Colonic mucosa (tissue), 4 donors: Measurements from ENCODE around the gene UBE2E1. TPM values are rescaled to one million over a fixed set of nuclear protein-coding genes. Genes with fewer than 3 reads are reported as not detected.

ENCODE experiments used
- DNase-seq: peaks from one replicate; pipeline ENCODE4 v3.0.0-alpha.2; 2020
- H3K27ac ChIP-seq: fragments of 200-600 bp; one replicate; pipeline ENCODE4 v1.8.0; 2021
- H3K27me3 ChIP-seq: fragments of 200-600 bp; one replicate; pipeline ENCODE4 v1.8.0; 2021
- H3K36me3 ChIP-seq: fragments of 200-600 bp; one replicate; pipeline ENCODE4 v1.8.0; 2021
- H3K4me1 ChIP-seq: fragments of 200-600 bp; one replicate; pipeline ENCODE4 v1.8.0; 2021; ENCODE audit warnings: mild to moderate bottlenecking
- H3K4me3 ChIP-seq: fragments of 200-600 bp; one replicate; pipeline ENCODE4 v1.8.0; 2021
- H3K9ac ChIP-seq, 2 donors: one replicate each; pipeline ENCODE4 v1.7.0; 2013; ENCODE audit warnings: control low read depth in 2 of 2, low read depth in 2 of 2, low read length in 2 of 2
- H3K9me3 ChIP-seq: fragments of 200-600 bp; one replicate; pipeline ENCODE4 v1.8.0; 2021
- CTCF ChIP-seq: fragments of 200-600 bp; IDR thresholded peaks from one replicate; pipeline ENCODE4 v1.8.0; 2022; ENCODE audit warnings: antibody characterized with exemption, mild to moderate bottlenecking
- intact Hi-C: fragments of 100-400 bp; cut with DNase I; formaldehyde crosslinking; loops from one replicate; pipeline ENCODE4 v1.14.1; 2022
- total RNA-seq, 2 donors: library from RNA; stranded (reverse); fragmentation: NEBNext Ultra II Directional in 1 of 2; extraction: Animal tissue kit (Norgen Biotek cat#: 25700) in 1 of 2; gene quantifications; one replicate each; pipeline ENCODE4 v1.2.1, GENCODE V29; 2021
- donor health status: healthy.
- donor health status: DM: no; HTN: no; CAD: no.
- donor health status: DM: no; HTN: no; CAD: no.

Gene UBE2E1
- total RNA-seq, 2 donors from 2014 or later, result 68.6 to 81.7 TPM

GRCh38 chr3:23885210-23885609, 79.5 kb downstream of the UBE2E1 start:
- no peak for TF ChIP-seq CTCF
- H3K4me1 ChIP-seq, result no peaks in the 10 kb centered on the region
- no peak overlapping the region for H3K4me3 ChIP-seq
- intact Hi-C loops, result loop anchor here (10.0 kb wide), 1 partner anchor 800 kb away; no protein-coding TSS in a partner anchor
- no peak overlapping the region for H3K9ac ChIP-seq
- DNase-seq, result no peak
- no peaks in the 10 kb centered on the region for H3K27me3 ChIP-seq
- no peak overlapping the region for H3K27ac ChIP-seq
- no peaks in the 10 kb centered on the region for H3K36me3 ChIP-seq
- no peaks in the 10 kb centered on the region for H3K9me3 ChIP-seq

- H3K36me3 ChIP-seq, result no peaks in the 10 kb centered on the region
- H3K27me3 ChIP-seq, result no peaks in the 10 kb centered on the region
- no peak for TF ChIP-seq CTCF
- H3K27ac ChIP-seq, result no peak overlapping the region
- H3K9me3 ChIP-seq, result no peaks in the 10 kb centered on the region
- H3K4me1 ChIP-seq, result no peaks in the 10 kb centered on the region
- no peak for DNase-seq
- H3K9ac ChIP-seq, result no peak overlapping the region
- intact Hi-C loops, result loop anchor here (10.0 kb wide), 1 partner anchor 798 kb away; no protein-coding TSS in a partner anchor
- no peak overlapping the region for H3K4me3 ChIP-seq
Measured at GRCh38 chr3:23886311-23886710, 80.6 kb downstream of the UBE2E1 start.

- TF ChIP-seq CTCF, result peak; percentile 87
- no peaks in the 10 kb centered on the region for H3K36me3 ChIP-seq
- intact Hi-C loops, result loop anchor here (10.0 kb wide), 1 partner anchor 796 kb away; no protein-coding TSS in a partner anchor
- no peaks in the 10 kb centered on the region for H3K9me3 ChIP-seq
- no peak overlapping the region for H3K4me3 ChIP-seq
- H3K27me3 ChIP-seq, result no peaks in the 10 kb centered on the region
- no peak for DNase-seq
- no peak overlapping the region for H3K9ac ChIP-seq
- no peaks in the 10 kb centered on the region for H3K4me1 ChIP-seq
- no peak overlapping the region for H3K27ac ChIP-seq
Measured at GRCh38 chr3:23888617-23889228, 83.0 kb downstream of the UBE2E1 start.

- TF ChIP-seq CTCF, result no peak
- Histone ChIP-seq H3K9me3 (no peaks in the 10 kb centered on the region), H3K27me3 (no peaks in the 10 kb centered on the region), H3K4me3 (no peak overlapping the region), H3K27ac (no peak overlapping the region), H3K36me3 (no peaks in the 10 kb centered on the region), H3K4me1 (no peaks in the 10 kb centered on the region), H3K9ac (no peak overlapping the region)
- no peak for DNase-seq
- intact Hi-C loops, result loop anchor here (10.0 kb wide), 1 partner anchor 795 kb away; no protein-coding TSS in a partner anchor
Measured at GRCh38 chr3:23889386-23889785, 83.6 kb downstream of the UBE2E1 start.

- Histone ChIP-seq H3K36me3 (no peaks in the 10 kb centered on the region), H3K27ac (no peak overlapping the region), H3K9me3 (no peaks in the 10 kb centered on the region), H3K4me3 (no peak overlapping the region), H3K9ac (no peak overlapping the region), H3K4me1 (no peaks in the 10 kb centered on the region), H3K27me3 (no peaks in the 10 kb centered on the region)
- DNase-seq, result no peak
- TF ChIP-seq CTCF, result no peak
- intact Hi-C loops, result loop anchor here (10.0 kb wide), 2 partner anchors 365 to 795 kb away; no protein-coding TSS in a partner anchor
Measured at GRCh38 chr3:23889950-23890349, 84.2 kb downstream of the UBE2E1 start.
